ENCODE results near the gene KRT222.

The KRT222 gene

GRCh38 chr17:40632216-40632615 lies 32.8 kb downstream of the KRT222 start:
- H3K27me3 ChIP-seq (ENCODE audit: insufficient read depth, poor library complexity, severe bottlenecking), result no peaks in the 10 kb centered on the region
- TF ChIP-seq CTCF (IDR thresholded peaks at IDR 0.05; ENCODE audit: insufficient read depth, low read length) (no peak), GABPA (IDR thresholded peaks at IDR 0.05; ENCODE audit: low read depth) (no peak), REST (IDR thresholded peaks at IDR 0.05; ENCODE audit: insufficient replicate concordance, low read depth) (no peak), POLR2AphosphoS5 (IDR thresholded peaks at IDR 0.05; ENCODE audit: low read depth) (no peak), SPI1 (IDR thresholded peaks at IDR 0.05; ENCODE audit: borderline replicate concordance, low read depth) (no peak)
- H3K4me3 ChIP-seq (replicated peaks; ENCODE audit: insufficient read depth, low read length), result no peak overlapping the region
- DNase-seq (ENCODE audit: low read depth in 1 of 2, low spot score in 1 of 2), result no peak
- no peak overlapping the region for H3K27ac ChIP-seq (replicated peaks)

- DNase-seq (ENCODE audit: low read depth in 1 of 2, low spot score in 1 of 2), result no peak
- H3K27me3 ChIP-seq (ENCODE audit: insufficient read depth, poor library complexity, severe bottlenecking), result no peaks in the 10 kb centered on the region
- no peak overlapping the region for H3K4me3 ChIP-seq (replicated peaks; ENCODE audit: insufficient read depth, low read length)
- H3K27ac ChIP-seq (replicated peaks), result no peak overlapping the region
- TF ChIP-seq SPI1 (IDR thresholded peaks at IDR 0.05; ENCODE audit: borderline replicate concordance, low read depth), result no peak
- no peak for TF ChIP-seq CTCF (IDR thresholded peaks at IDR 0.05; ENCODE audit: insufficient read depth, low read length)
- no peak for TF ChIP-seq REST (IDR thresholded peaks at IDR 0.05; ENCODE audit: insufficient replicate concordance, low read depth)
- no peak for TF ChIP-seq GABPA (IDR thresholded peaks at IDR 0.05; ENCODE audit: low read depth)
- no peak for TF ChIP-seq POLR2AphosphoS5 (IDR thresholded peaks at IDR 0.05; ENCODE audit: low read depth)
These were observed 35.1 kb downstream of the KRT222 start for GRCh38 chr17:40629842-40630241.

GRCh38 chr17:40625311-40625710 lies 39.7 kb downstream of the KRT222 start:
- H3K4me3 ChIP-seq (replicated peaks; ENCODE audit: insufficient read depth, low read length), result no peak overlapping the region
- peaks cover 2% of the 10 kb centered on the region for H3K27me3 ChIP-seq (ENCODE audit: insufficient read depth, poor library complexity, severe bottlenecking)

More at GRCh38 chr17:40625311-40625710, 39.7 kb downstream of the KRT222 start:
- no peak overlapping the region for H3K27ac ChIP-seq (replicated peaks)
- no peak for TF ChIP-seq SPI1 (IDR thresholded peaks at IDR 0.05; ENCODE audit: borderline replicate concordance, low read depth)
- no peak for TF ChIP-seq POLR2AphosphoS5 (IDR thresholded peaks at IDR 0.05; ENCODE audit: low read depth)
- no peak for TF ChIP-seq CTCF (IDR thresholded peaks at IDR 0.05; ENCODE audit: insufficient read depth, low read length)
- TF ChIP-seq REST (IDR thresholded peaks at IDR 0.05; ENCODE audit: insufficient replicate concordance, low read depth), result no peak
- no peak for TF ChIP-seq GABPA (IDR thresholded peaks at IDR 0.05; ENCODE audit: low read depth)
- DNase-seq (ENCODE audit: low read depth in 1 of 2, low spot score in 1 of 2), result no peak
